Superior temporal gyrus (tissue), 1 donor: Measurements from ENCODE around the gene OBP2B.
"Not testable (repeated sequence)": the region's sequence is repeated elsewhere in the genome, so short reads cannot be mapped to it uniquely, and the experiment has no call there.

Source experiments
- DNase-seq: peaks from one replicate; pipeline ENCODE4 v3.0.0-alpha.2; 2016; ENCODE audit errors: extremely low spot score

Gene OBP2B

GRCh38 chr9:133238851-133239532 is 29.9 kb upstream of the OBP2B start:
- DNase-seq: no peak

- no peak for DNase-seq
These were observed 29.3 kb upstream of the OBP2B start for GRCh38 chr9:133238272-133238850.

- no peak for DNase-seq
These were observed 28.1 kb upstream of the OBP2B start for GRCh38 chr9:133237035-133237731.

- not testable (repeated sequence) for DNase-seq
These were observed 27.4 kb upstream of the OBP2B start for GRCh38 chr9:133236291-133237034.

- DNase-seq: no peak
These were observed 26.6 kb upstream of the OBP2B start for GRCh38 chr9:133235549-133236222.

GRCh38 chr9:133234577-133235322 is 25.7 kb upstream of the OBP2B start:
- DNase-seq: no peak

GRCh38 chr9:133233681-133234432 is 24.8 kb upstream of the OBP2B start:
- DNase-seq: no peak

GRCh38 chr9:133231934-133232568 is 23.0 kb upstream of the OBP2B start:
- not testable (repeated sequence) for DNase-seq

- DNase-seq: not testable (repeated sequence)
These were observed 21.5 kb upstream of the OBP2B start for GRCh38 chr9:133230514-133230913.

- no peak for DNase-seq
These were observed 21.0 kb upstream of the OBP2B start for GRCh38 chr9:133230093-133230492.

- DNase-seq: not testable (repeated sequence)
These were observed 19.6 kb upstream of the OBP2B start for GRCh38 chr9:133228474-133229193.

- DNase-seq: not testable (repeated sequence)
These were observed 18.9 kb upstream of the OBP2B start for GRCh38 chr9:133227996-133228395.

- DNase-seq: no peak
These were observed 18.3 kb upstream of the OBP2B start for GRCh38 chr9:133227242-133227860.

- DNase-seq: no peak
These were observed 17.4 kb upstream of the OBP2B start for GRCh38 chr9:133226219-133227171.

- DNase-seq: no peak
These were observed 16.3 kb upstream of the OBP2B start for GRCh38 chr9:133225171-133226011.

- no peak for DNase-seq
These were observed 15.7 kb upstream of the OBP2B start for GRCh38 chr9:133224762-133225161.
